GM18868 (cell line): Measurements from ENCODE around the gene INVS.
"Not testable (repeated sequence)": the region's sequence is repeated elsewhere in the genome, so short reads cannot be mapped to it uniquely, and the experiment has no call there.

Source experiments
- ATAC-seq: cut with Tn5 transposase; IDR thresholded peaks from one replicate; pipeline ENCODE4 v1.9.1; 2021; ENCODE audit warnings: mild to moderate bottlenecking, moderate library complexity; ENCODE audit not compliant: unreplicated experiment

The INVS gene

DNA sequence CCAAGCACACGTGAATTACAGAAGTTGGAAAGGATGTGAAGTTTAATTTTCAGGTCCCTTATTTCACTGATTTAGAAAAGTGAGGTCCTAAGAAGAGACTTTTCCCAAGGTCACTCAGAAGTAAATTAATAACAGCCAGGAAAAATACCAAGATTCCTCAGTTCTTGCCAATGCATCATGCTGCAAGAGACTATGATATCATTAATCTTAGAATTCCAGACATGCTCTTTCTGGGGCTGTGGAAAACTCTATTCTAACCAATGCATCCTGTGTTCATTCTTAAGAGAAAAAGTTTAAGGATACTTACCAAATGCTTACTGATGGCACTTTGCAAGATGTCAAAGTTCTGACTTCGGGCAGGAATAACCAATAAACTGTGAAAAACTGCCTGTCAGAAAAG, 210.9 kb downstream of the INVS start:
- ATAC-seq, result no peak

DNA sequence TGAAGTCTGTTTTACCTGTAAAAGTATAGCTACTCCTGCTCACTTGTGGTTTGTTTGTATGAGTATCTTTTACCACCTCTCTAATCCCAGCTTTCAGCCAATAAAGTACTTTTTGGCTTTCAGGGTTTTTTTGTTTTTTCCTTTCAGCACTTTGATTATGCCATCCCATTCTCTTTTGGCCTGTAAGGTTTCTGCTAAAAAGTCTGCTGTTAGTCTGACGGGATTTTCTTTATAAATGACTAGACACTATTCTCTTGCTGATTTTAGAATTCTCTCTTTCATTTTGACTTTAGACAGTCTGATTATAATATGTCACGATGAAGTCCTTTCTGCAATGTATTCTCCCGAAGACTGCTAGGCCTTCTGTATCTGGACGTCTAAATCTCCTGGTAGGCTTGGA, 216.5 kb downstream of the INVS start:
- ATAC-seq, result no peak

DNA sequence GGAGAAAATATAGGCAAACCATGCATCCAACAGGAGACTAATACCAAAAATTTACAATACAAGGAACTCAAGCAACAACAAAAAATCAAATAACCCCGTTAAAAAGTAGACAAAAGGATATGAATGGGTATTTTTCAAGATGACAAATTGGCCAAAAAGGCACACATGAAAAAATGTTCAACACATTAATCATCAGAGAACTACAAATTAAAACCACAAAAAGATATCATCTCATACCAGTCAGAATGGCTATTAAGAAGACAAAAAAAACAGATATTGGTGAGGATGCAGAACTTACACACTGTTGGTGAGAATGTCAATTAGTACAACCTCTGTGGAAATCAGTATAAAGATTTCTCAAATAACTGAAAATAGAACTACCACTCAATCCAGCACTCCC, 218.7 kb downstream of the INVS start:
- no peak for ATAC-seq

DNA sequence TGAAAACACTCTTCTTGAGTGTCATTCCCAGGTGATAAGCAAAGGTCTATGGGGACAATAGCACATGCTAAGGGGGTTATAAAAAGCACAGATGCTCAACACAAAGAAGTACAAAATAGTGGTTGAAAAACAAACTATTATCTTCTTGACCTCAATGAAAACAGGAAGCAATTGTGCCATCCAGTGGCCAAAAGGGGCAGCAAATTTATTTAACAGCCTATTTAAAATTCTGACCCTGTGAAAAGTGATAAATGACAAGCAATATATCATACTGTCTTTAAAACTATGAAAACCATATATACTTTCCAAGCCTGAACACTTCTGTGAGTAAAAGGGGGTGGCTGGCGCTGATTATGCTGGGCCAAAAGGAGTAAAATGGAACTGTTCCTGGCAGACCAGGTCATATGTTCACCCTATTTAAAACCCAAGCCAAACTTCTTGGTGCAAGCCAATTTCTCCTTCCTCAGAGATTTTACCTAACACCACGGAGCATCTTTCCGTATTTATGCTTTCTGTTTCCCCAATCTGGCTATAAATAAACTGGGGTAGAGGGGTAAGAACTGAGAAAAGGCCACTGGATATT, 224.0 kb downstream of the INVS start:
- ATAC-seq, result no peak

DNA sequence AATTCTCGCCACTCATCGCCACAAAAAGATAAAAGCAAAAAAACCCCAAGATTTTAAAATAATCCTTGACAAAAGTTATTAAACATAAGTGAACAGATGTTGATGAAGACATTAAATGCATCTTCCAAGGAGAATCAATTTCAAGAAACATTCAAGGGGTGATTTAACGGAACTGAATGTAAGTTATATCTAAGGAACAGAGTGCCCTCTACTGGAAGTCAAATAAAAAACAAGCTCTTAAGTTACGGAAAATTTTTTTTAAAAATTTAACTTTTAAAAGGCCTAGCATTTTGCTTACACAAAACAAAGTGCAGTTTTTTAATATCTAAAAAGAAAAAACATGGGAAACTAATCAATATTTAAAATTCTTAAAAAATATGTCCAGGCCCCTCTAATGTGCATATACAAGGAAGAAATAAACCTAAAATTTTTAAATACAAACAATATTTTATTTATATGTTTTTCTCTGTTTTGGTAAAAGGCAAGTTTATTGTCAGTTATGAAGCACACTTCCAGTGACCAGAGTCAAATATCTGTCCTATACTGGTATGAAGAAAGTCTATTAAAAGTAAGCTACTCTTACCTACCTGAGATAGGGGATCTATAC, 225.7 kb downstream of the INVS start:
- ATAC-seq, result no peak

DNA sequence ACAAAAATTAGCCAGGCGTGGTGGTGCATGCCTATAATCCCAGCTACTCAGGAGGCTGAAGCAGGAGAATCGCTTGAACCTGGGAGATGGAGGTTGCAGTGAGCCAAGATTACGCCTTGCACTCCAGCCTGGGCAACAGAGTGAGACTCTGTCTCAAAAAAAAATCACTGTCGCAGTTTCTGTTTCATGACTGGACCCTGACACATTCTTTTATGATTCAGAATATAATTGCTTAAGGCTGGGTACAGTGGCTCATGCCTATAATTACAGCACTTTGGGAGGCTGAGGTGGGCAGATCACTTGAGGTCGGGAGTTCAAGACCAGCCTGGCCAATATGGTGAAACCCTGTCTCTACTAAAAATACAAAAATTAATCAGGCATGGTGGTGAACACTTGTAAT, 239.7 kb downstream of the INVS start:
- not testable (repeated sequence) for ATAC-seq

DNA sequence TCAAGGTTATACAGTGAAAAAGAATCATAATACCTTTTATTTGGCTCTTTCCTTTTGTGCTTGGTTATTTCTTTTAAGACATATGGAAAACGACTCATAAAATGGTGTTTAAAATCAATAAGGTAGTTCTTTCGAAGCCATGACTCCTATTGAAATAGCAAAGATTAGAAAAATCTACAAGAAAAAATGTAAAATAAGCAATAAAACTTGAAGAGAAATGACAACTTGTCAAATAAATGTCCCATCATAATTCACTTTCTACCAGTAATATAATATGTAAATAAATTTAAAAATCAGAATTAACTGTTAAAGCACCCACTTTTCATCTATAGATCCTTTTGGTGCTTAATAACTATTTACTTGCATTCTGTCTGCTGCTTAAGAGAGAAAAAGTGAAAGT, 241.2 kb downstream of the INVS start:
- no peak for ATAC-seq

DNA sequence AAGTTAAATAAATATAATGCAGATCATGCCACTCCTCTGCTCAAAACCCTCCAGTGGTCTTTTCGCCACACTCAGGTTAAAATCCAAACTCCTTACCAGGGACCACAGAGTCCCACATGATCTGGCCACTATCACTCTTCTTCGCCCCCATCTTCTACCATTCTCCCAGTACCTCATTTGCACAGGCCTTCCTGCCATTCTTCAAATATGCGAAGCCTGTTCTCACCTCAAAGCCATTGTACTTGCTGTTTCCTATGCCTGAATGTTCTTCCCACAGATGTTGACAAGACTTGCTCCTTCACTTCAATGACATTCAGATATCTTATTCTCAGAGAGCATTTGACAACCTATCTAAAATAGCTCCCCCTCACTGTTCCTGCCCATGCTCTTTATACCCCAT, 242.8 kb downstream of the INVS start:
- ATAC-seq, result no peak

DNA sequence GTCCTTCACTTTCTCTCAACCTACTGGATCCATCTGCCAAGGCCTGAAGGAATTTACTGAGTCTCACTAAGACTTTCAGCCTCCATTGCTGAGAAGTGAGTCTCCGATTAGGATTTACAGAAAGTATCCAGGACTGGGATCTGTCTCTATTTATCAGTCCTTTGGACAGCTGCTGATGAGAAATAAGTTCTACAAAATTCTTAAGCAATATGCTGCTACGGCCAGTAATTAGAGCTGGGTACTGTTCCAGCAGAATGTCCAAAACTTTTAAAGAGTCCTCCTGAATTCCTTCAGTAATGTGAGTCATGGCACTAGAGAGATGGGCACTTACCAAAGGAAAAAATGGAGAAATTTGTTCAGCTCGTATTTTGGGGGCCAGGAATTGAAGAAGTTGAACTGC, 247.8 kb downstream of the INVS start:
- no peak for ATAC-seq

DNA sequence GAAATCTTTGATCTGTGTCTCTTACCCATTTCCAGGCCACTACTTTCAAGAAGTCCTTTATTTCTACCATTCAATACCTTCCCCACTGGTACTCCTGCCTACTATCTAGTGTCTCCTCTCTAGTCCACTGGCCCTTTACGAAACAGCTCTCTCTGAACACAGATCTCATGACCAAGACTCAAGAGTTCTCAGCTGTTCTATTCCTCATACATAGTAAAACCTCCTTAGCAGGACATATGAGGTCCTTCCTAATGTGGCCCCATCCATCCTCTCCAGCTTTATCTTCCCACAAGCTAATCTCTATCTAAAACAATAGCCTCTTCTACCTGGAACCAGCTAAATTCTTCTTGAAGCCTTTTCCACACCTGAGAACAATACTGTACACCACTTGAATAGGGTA, 251.1 kb downstream of the INVS start:
- ATAC-seq, result no peak
